Dermis microvascular lymphatic vessel endothelial cell (primary cell): ENCODE results near the gene WNT7B. TPM values are rescaled to one million over a fixed set of nuclear protein-coding genes. Genes with fewer than 3 reads are reported as not detected.

Experiments used
- DNase-seq, 2 donors: peaks; one replicate each; pipeline versions ENCODE4 v3.0.0 to v3.0.0-alpha.2; 2010; ENCODE audit warnings: low read depth in 2 of 2
- total RNA-seq: library from RNA; depleted of rRNA; stranded (reverse); fragments of >200 nt; gene quantifications from 2 replicates; pipeline ENCODE4 v1.2.1, GENCODE V29; 2014

WNT7B gene
- total RNA-seq, 1 donor from 2014 or later = not detected

- no peak for DNase-seq
Observed at GRCh38 chr22:45959719-45960476, 17.1 kb downstream of the WNT7B start.

DNA sequence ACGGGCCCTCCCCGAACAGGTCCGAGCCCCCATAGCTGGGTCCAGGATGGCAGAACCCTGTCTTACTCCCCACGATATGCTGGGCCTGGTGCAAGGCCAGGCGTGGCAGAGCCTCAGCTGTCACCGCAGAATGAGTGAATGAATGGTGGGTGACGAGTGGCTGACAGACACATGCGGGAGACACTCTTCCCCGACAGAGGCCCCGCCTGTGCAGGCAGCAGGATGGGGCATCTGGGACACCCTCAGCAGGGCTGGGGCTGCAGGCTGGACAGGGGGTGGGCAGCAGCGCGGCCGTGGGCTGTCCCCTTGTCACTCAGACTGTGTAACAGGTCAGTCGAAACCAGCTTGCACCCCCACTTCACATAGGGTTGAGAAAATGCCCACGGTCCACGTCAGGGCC is 18.0 kb downstream of the WNT7B start:
- DNase-seq = no peak

DNA sequence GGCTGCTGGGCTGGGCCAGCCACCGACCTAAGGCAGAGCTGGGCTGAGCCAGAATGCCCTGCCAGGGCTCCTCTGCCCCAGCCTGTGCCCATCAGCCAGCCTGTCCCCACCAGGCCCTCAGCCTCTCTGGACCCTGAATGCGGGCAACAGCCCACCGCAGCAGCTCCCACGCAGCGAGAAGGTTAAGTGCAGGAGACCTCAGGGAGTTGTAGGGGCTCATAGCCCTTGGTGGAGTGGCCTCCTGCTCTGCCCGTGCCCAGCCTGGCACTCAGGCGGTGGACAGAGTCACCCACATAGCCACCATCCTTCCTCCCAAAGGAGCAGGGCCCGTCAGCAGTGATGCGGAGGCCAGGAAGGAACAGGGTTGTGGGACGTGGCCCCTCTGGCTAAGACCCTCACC is 19.1 kb downstream of the WNT7B start:
- no peak for DNase-seq

DNA sequence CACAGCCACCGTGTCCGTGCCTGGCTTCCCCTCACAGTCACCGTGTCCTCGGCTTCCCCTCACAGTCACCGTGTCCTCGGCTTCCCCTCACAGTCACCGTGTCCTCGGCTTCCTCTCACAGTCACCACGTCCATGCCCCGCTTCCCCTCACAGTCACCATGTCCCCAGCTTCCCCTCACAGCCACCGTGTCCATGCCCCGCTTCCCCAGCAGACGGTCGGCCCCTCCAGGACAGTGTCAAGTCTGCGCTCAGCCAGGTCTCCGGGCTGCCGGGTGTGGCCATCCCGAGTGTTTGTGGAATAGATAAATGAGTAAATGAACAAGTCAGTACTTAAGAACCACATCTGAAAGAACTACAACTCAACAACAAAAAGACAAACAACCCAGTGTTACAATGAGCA is 23.8 kb downstream of the WNT7B start:
- no peak for DNase-seq

GRCh38 chr22:45952553-45952952 is 24.4 kb downstream of the WNT7B start:
- DNase-seq = no peak

- no peak for DNase-seq
Observed at GRCh38 chr22:45952151-45952550, 24.8 kb downstream of the WNT7B start.

DNA sequence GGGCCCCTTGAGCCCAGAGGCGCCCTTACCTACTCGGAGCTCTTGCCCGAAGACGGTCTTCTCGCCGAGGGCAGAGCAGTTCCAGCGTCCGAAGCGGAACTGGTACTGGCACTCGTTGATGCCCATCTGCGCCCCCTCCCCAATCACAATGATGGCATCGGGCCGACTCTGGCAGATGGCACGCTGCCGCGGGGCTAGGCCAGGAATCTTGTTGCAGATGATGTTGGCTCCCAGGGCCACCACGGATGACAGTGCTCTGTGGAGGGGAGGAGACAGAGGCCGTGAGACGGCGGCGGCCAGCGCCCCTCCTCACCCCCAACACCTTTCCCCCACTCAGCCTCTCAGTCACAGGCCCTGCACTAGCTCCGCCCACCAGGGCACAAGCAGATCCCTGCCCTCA is 27.1 kb downstream of the WNT7B start:
- DNase-seq = no peak

DNA sequence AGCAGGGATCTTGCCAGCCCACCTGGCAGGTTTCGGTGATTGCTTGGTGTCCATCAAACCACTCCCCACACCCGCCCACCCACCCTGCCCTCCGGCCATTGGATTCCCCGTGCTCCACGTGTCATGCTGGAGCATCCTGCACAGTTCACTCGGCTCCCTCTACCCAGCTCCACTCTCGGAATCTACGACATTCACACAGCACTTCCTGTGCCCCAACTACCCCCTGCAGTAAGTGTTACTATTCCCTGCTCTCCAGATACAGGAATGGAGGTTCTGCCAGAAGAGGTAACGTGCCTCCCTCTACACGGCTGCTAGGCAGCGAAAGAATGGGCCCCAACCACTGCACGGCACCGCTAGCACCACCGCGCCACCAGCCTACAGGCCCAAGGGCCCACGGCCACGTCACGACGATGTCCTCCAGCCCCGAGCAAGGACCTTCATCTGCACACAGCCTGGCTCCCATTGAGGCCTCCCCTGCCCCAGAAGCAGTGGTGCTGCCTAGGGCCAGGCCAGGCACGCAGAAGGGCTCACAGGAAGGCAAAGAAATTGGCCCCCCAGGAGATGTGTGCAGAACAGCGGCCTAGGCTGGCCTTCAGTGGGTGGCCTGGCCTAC is 27.6 kb downstream of the WNT7B start:
- no peak for DNase-seq

GRCh38 chr22:45948081-45948648 is 28.8 kb downstream of the WNT7B start:
- DNase-seq = no peak

DNA sequence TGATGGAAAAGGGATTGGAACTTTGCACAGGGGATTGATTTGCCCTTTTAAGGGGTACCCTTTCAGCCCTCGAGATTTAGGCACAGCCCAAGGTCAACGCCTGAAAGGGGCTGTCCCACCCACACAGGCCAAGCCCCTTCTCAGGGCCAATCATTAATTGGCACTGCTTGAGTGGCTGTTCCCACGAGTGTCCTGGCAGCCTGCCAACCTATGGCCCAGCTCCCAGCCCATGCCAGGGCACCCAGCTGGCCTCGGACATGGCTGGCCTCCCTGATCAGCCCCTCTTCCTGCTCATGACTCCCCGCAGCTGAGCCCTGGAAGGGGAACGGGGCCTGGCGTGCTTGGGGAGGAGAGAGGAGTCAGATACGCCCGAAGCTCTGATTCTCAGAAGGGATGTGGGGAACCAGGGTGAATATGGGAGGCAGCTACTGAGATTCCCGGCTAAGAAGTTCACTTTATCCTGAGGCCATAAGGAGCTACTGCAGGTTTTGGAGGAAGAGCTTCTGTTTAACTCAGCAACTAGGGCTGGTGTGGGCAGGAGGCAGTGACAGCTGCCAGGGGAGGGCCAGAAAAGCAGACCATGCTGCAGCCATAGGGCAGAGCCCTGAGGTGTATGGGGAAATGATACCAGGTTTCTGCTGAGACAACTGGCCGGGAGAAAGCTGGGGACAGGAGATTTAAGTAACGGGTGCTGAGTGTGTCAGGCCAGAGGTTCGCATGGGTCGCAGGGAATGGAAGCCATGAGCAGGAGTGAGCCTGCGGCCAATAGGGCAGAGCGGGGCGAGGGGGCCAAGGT is 30.0 kb downstream of the WNT7B start:
- no peak for DNase-seq

DNA sequence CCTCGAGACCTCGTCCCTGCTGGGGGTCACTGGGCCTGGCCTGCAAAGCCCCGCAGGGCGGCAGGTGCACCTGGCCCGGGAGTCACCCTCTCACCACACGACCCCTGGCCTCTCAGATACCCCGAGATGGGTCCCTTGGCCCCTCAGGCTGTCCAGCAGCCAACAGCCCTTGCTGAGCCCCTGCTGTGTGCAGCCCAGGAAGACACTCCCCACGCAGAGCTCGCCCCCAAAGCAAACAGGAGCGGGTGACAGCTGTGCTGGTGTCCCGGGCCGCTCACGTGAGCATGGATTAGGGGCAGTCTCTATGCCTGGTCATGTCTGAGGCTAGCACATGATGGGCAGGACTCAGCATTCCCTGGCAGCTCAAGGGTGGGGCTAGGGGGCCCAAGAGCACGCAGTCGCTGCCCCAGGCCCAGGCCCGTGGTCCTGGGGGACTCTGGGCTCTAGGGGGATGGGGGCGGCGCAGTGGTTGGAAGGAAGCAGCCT is 31.3 kb downstream of the WNT7B start:
- no peak for DNase-seq

- DNase-seq = no peak
Observed at GRCh38 chr22:45942787-45943493, 34.0 kb downstream of the WNT7B start.

- no peak for DNase-seq
Observed at GRCh38 chr22:45942344-45942743, 34.6 kb downstream of the WNT7B start.

DNA sequence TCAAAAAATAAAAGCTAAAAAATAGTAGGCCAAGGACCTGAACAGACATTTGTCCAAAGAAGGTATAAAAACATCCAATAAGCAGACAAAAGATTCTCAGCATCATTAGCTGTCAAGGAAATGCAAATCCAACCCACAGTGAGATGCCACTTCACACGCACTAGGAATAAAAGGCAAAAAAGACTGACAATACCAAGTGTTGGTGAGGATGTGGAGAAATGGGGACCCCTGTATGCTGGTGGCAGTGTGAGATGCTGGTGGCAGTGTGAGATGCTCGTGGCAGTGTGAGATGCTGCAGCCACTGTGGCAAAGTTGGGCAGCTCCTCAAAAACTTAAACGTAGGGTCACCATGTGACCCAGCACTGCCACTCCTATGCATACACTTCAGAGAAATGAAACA is 38.0 kb downstream of the WNT7B start:
- no peak for DNase-seq

- no peak for DNase-seq
Observed at GRCh38 chr22:45937960-45938359, 39.0 kb downstream of the WNT7B start.

DNA sequence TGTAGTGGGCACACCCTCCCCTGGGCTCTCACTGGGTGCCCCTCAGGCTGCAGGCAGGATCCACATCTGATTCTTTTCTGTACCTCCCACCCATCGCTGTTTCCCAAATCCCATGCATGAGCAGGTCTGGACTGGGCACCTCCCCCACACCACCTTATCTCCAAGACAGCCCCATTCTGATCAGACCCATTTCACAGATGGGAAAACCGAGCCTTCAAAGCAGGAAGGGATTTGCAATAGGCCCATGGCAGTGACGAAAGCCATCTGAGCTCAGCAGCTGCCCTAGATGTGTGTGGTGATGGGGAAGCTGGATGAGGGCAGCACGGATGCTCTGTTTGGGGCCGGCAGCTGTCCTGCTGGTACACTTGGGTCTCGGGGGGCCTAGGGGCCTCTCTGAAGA is 41.4 kb downstream of the WNT7B start:
- DNase-seq = no peak

- peak in 1 of 2 donors; percentile 14 for DNase-seq
Observed at GRCh38 chr22:45934659-45935341, 42.2 kb downstream of the WNT7B start.

- DNase-seq = no peak
Observed at GRCh38 chr22:45934168-45934564, 42.8 kb downstream of the WNT7B start.

DNA sequence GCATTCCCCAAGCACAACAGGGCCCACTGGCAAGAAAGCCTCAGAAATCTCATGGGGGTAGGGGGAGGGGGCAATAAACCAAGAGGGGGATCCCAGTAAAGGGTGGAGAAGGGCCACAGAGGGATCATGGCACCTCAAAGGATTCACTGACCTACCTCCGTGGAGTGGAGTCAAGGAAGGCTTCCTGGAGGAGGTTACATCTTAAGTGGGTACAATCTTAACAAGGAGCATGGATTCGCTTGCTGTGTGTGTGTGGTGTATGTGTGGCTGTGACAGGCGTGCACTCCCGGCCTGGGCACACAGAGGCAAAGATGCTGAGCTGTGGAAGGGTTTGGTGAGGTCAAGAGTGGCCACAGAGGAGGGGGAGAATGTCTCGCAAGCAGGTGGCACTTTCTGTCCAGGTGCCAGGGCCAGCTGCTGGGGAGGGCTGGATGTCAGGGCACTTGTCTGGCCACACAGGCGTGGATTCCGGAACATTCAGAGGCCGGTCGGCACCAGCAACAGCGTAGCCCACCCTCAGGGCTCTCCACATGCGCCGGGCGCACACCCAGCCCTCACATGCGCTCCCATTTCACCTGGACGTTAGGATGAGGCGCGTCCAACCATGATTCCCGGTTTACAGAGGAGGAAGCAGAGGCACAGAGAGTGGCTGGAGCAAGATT is 43.3 kb downstream of the WNT7B start:
- no peak for DNase-seq

DNA sequence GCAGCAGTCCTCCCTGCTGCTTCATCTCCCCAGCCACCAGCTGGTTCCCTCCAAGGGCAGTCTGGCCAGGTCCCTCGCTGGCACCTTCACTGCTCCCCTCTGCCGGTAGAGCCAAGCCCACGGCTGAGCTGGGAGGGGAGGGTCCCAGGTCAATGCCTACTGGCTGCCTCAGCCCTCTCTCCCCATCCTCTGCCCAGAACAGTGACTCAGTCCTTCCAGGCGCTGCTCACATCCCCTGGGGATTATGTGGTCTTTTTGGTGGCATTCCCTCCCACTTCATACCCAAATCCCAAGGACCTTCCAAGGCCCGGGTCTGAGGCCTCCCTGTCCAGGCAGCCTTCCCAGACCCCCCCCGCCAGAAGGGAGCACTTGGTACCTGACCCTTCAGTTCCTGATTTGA is 44.9 kb downstream of the WNT7B start:
- no peak for DNase-seq
